ENCODE measurements around the gene WDR87. TPM values are rescaled to one million over a fixed set of nuclear protein-coding genes. Genes with fewer than 3 reads are reported as not detected.
A peak's percentile ranks its signal among the peaks of the same experiment; 100 is the strongest.

The WDR87 gene
- total RNA-seq, 1 experiment from 2014 or later: not detected

DNA sequence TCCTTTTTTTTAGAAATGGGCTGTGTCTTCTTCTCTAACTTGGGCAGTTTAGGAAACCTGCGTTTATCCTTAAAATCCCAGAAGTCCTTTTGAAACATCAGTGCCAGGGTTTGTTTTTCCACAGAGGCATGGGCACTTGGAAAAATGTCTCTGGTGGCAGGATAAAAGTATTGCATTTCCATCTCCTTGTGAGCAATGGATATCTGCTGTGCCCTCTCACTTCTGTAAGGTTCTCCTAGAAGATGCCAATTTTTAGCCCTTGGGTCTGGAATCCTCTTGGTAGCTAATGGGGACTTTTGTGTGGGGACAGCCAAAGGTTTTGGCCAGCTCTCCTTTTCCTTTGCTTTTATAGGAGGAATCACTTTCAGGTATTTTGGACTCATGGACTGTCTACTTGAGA lies 21.0 kb downstream of the WDR87 start:
- TF ChIP-seq, protein P1, sequence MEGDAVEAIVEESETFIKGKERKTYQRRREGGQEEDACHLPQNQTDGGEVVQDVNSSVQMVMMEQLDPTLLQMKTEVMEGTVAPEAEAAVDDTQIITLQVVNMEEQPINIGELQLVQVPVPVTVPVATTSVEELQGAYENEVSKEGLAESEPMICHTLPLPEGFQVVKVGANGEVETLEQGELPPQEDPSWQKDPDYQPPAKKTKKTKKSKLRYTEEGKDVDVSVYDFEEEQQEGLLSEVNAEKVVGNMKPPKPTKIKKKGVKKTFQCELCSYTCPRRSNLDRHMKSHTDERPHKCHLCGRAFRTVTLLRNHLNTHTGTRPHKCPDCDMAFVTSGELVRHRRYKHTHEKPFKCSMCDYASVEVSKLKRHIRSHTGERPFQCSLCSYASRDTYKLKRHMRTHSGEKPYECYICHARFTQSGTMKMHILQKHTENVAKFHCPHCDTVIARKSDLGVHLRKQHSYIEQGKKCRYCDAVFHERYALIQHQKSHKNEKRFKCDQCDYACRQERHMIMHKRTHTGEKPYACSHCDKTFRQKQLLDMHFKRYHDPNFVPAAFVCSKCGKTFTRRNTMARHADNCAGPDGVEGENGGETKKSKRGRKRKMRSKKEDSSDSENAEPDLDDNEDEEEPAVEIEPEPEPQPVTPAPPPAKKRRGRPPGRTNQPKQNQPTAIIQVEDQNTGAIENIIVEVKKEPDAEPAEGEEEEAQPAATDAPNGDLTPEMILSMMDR (conservative IDR thresholded peaks at IDR 0.05): 0 out of 2 replicates have a peak, but pooled peaks have one; percentile 18
- no peak for TF ChIP-seq EZH2 (IDR thresholded peaks at IDR 0.05; ENCODE audit: low read depth)
- Histone ChIP-seq H3K9me2 (ENCODE audit: insufficient read depth) (no peaks in the 10 kb centered on the region), H3K9me3 (ENCODE audit: insufficient read depth, low read depth) (peaks cover 7% of the 10 kb centered on the region), H3K27me3 (ENCODE audit: insufficient read depth, low read depth) (peaks cover 58% of the 10 kb centered on the region), H3K4me1 (replicated peaks; ENCODE audit: insufficient read depth) (no peaks in the 10 kb centered on the region), H2AFZ (no peak overlapping the region), H3F3A (ENCODE audit: insufficient read depth, low read depth) (no peaks in the 10 kb centered on the region), H3K4me3 (no peak overlapping the region), H3K36me3 (ENCODE audit: low read depth) (no peaks in the 10 kb centered on the region), H3K27ac (no peak overlapping the region), H4K20me1 (ENCODE audit: insufficient read depth) (no peaks in the 10 kb centered on the region), H3K4me2 (no peak overlapping the region), H3K79me2 (ENCODE audit: low read depth) (no peaks in the 10 kb centered on the region)
- intact Hi-C loops (cut with micrococcal nuclease; ENCODE audit: unreplicated experiment): no loop called here
- BruUV-seq (replicated peaks): no TSS peak
- ChIA-PET CTCF (no interaction called here), POLR2A (ENCODE audit: unreplicated experiment) (no interaction called here)
- no peak for DNase-seq

DNA sequence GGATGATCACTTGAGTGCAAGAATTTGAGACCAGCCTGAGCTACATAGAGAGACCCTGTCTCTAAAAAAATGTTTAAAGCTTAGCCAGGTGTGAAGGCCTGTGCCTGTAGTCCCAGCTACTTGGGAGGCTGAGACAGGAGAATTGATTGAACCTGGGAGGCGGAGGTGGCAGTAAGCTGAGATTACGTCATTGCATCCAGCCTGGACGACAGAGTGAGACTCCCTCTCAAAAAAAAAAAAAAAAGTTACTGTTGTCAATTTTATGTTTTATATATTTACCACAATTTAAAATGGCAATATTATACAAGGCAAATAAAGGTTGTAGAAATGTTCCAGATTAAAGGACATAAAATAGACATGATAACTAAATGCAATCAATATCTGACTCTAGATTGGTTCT lies 29.2 kb downstream of the WDR87 start:
- no peak overlapping the region for H2AFZ ChIP-seq
- no peak for DNase-seq
- no peaks in the 10 kb centered on the region for H3F3A ChIP-seq (ENCODE audit: insufficient read depth, low read depth)
- no TSS peak for BruUV-seq (replicated peaks)
- no peaks in the 10 kb centered on the region for H3K36me3 ChIP-seq (ENCODE audit: low read depth)
- peaks cover 25% of the 10 kb centered on the region for H3K27me3 ChIP-seq (ENCODE audit: insufficient read depth, low read depth)
- POLR2A ChIA-PET (ENCODE audit: unreplicated experiment): no interaction called here
- no peaks in the 10 kb centered on the region for H3K9me2 ChIP-seq (ENCODE audit: insufficient read depth)
- H3K27ac ChIP-seq: no peak overlapping the region
- H3K4me3 ChIP-seq: no peak overlapping the region
- TF ChIP-seq EZH2 (IDR thresholded peaks at IDR 0.05; ENCODE audit: low read depth): no peak
- TF ChIP-seq, protein P1 (conservative IDR thresholded peaks at IDR 0.05): no peak
- H4K20me1 ChIP-seq (ENCODE audit: insufficient read depth): no peaks in the 10 kb centered on the region
- peaks cover 3% of the 10 kb centered on the region; the same call in 1 of the 2 replicates for H3K9me3 ChIP-seq (ENCODE audit: insufficient read depth, low read depth)
- CTCF ChIA-PET: no interaction called here
- intact Hi-C loops (cut with micrococcal nuclease; ENCODE audit: unreplicated experiment): no loop called here
- no peaks in the 10 kb centered on the region for H3K79me2 ChIP-seq (ENCODE audit: low read depth)
- H3K4me2 ChIP-seq: no peak overlapping the region
- no peaks in the 10 kb centered on the region for H3K4me1 ChIP-seq (replicated peaks; ENCODE audit: insufficient read depth)

DNA sequence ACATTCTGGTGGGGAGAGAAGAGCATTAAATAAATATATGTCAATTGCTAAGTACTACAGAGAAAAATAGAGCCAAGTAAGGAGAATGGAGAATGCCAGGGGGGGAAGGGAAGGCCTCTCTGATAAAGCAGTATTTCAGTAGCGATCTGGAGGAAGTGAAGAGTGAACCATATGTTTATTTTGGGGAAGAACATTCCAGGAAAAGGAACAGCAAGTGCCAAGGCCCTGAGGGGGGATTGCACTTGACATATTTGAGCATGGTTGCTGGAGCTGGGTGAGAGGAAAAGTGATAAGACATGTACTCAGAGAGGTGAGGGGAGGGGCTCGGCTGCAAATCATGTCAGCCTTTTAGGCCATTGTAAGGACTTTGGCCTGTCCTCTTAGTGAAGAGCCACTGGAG lies 30.4 kb downstream of the WDR87 start:
- Histone ChIP-seq H3K27ac (no peak overlapping the region), H3K4me2 (no peak overlapping the region), H3K4me1 (replicated peaks; ENCODE audit: insufficient read depth) (no peaks in the 10 kb centered on the region), H3K36me3 (ENCODE audit: low read depth) (no peaks in the 10 kb centered on the region), H3K4me3 (no peak overlapping the region), H3F3A (ENCODE audit: insufficient read depth, low read depth) (no peaks in the 10 kb centered on the region), H3K79me2 (ENCODE audit: low read depth) (no peaks in the 10 kb centered on the region), H2AFZ (no peak overlapping the region), H4K20me1 (ENCODE audit: insufficient read depth) (no peaks in the 10 kb centered on the region), H3K27me3 (ENCODE audit: insufficient read depth, low read depth) (peaks cover 25% of the 10 kb centered on the region), H3K9me3 (ENCODE audit: insufficient read depth, low read depth) (0 out of 2 replicates have a peak, but pooled peaks cover 3% of the 10 kb centered on the region), H3K9me2 (ENCODE audit: insufficient read depth) (no peaks in the 10 kb centered on the region)
- DNase-seq: no peak
- no TSS peak for BruUV-seq (replicated peaks)
- POLR2A ChIA-PET (ENCODE audit: unreplicated experiment): no interaction called here
- intact Hi-C loops (cut with micrococcal nuclease; ENCODE audit: unreplicated experiment): no loop called here
- CTCF ChIA-PET: no interaction called here
- TF ChIP-seq, protein P1 (conservative IDR thresholded peaks at IDR 0.05): no peak
- no peak for TF ChIP-seq EZH2 (IDR thresholded peaks at IDR 0.05; ENCODE audit: low read depth)

Data from PC-9 (cell line).